Left ventricle myocardium superior (tissue), 1 donor: ENCODE results near the gene CRYL1. TPM values are rescaled to one million over a fixed set of nuclear protein-coding genes. Genes with fewer than 3 reads are reported as not detected.

ENCODE experiments used
- ATAC-seq: fragments of 200-7000 bp; cut with Tn5 transposase; one replicate; pipeline ENCODE4 v1.9.1; 2020; ENCODE audit warnings: mild to moderate bottlenecking, moderate library complexity
- DNase-seq: peaks from one replicate; pipeline ENCODE4 v3.0.0-alpha.2; 2020
- intact Hi-C: fragments of 100-400 bp; cut with micrococcal nuclease; formaldehyde crosslinking; loops from one replicate; pipeline ENCODE4 v1.11.0; 2022
- total RNA-seq: library from RNA; stranded (reverse); fragmentation: NEBNext Ultra II Directional; extraction: Animal tissue kit (Norgen Biotek cat#: 25700); gene quantifications from one replicate; pipeline ENCODE4 v1.2.1, GENCODE V29; 2021
- donor health status: DM: no; HTN: yes; CAD: no; lungs with severe emphysema.

CRYL1 gene
- total RNA-seq, 1 donor from 2014 or later, result 19.5 TPM

DNA sequence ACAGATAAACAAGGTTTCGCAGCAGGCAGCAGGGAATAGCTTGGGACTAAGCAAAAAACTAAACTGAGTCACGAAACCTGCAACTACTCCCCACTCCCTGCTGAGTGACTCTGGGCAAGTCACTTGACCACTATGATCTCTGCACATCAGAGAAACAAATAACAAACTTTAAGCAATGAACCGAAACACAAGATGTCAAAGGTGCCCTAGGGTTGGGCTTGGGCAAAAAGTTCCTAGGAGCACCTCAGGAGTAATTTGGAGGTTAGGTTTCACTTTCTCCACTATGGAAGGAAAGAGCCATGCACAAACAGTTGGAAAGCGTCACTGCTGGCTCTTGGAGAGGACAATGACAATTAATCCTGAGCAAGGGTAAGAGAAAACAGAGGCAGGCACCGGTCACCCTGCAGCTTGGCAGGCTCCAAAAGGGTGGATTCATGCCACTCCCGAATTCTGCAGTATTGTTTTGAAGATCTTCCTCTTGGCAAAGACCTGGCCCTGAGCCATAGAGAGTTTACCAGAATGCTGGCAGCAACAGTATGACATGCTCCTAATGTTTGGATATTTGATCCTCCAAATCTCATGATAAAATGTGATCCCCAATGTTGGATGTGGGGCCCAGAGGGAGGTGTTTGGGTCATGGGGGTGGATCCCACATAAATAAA, 60.3 kb downstream of the CRYL1 start:
- ATAC-seq (peak; percentile 37), DNase-seq (no peak)
- intact Hi-C loops, result no loop called here

- ATAC-seq, result peak; percentile 25
- intact Hi-C loops, result no loop called here
- DNase-seq, result no peak
These were observed 62.7 kb downstream of the CRYL1 start for GRCh38 chr13:20462921-20463320.

DNA sequence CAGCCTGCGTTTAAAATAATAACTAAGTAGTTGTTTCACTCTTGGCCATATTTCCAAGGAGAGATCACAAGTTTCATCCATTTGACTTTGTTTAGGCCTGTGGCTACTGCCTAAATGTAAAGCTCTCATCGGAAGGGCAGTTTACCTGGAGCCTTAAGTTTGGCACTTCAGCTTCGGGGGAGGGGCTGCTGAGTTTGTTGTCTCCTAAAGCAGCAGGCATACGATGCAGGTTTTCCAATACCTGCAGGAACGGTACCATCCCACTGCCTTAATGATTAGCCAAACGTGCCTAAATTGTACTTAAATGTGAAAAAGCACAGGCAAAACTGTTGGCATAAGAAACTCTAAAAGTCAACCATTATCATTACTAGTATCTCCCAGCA, 63.1 kb downstream of the CRYL1 start:
- intact Hi-C loops, result no loop called here
- DNase-seq (no peak), ATAC-seq (peak; percentile 41)

DNA sequence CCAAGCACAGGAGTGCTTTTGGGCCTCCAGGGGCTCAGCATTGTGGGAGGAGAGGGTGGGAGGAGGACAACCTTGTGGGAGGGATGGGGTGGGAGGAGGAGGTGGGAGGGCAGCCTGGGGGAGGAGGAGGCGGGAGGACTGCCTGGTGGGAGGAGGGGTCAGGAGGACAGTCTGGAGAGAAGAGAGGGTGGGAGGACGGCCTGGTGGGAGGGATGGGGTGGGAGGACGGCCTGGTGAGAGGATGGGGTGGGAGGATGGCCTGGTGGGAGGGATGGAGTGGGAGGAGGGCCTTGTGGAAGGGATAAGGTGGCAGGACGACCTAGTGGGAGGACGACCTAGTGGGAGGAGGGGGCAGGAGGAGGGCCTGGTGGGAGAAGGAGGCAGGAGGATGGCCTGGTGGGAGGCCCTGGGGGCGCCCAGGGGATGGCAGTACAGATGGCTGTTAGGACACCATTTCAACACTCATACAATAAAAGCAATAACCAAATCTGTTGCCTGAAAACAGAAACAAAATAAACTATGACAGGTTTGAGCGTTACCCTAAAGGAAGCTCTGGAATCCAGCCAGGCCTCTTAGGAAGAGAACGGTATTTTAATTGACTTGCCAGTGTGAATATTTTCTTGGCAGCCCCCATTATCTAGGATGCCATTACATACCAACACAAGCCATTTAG, 63.7 kb downstream of the CRYL1 start:
- peak; percentile 54 for DNase-seq
- intact Hi-C loops, result no loop called here
- ATAC-seq, result peak; percentile 80

DNA sequence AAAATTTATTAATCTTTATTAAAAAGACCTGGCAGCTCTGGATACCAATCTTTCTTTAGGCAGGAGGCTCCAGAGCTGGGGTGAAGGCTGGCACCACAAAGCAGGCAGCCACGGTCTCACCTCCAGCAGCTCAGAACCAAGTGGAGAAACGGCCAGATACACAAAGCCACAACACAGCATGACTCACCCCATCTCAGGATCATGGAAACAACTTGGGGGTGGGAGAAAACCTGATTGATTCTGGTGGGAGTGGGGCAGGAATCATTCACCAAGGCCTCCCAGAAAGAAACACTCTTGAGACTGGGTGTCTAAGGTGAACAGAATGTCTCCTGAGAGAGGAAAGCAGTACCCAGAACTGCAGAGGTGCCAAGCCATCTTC, 64.2 kb downstream of the CRYL1 start:
- DNase-seq (no peak), ATAC-seq (peak; percentile 7)
- intact Hi-C loops, result no loop called here

- ATAC-seq (no peak), DNase-seq (no peak)
- intact Hi-C loops, result no loop called here
These were observed 64.9 kb downstream of the CRYL1 start for GRCh38 chr13:20460761-20461160.

DNA sequence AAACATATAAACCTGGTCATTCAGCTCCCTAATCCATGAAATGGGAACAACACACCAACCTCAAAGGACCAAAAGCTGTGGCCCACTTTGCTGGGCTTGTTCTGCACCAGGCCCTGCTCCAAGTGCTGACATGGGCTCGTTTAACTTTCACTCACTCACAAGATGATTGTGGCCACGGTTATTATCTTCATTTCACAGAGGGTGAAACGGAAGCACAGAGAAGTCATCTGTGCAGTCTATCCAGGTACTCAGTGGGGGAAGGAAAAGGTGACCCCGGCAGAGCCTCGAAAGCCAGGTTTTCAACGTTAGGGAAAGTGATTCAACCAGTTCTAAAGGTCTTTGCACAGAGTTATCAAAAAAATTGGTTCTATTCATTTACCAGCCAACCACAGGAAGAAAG, 68.0 kb downstream of the CRYL1 start:
- ATAC-seq, result peak; percentile 52
- intact Hi-C loops, result no loop called here

GRCh38 chr13:20456737-20457136, 68.9 kb downstream of the CRYL1 start:
- DNase-seq, result no peak
- ATAC-seq, result peak; percentile 18
- intact Hi-C loops, result no loop called here

More for the DNA sequence above, 68.0 kb downstream of the CRYL1 start:
- no peak for DNase-seq

DNA sequence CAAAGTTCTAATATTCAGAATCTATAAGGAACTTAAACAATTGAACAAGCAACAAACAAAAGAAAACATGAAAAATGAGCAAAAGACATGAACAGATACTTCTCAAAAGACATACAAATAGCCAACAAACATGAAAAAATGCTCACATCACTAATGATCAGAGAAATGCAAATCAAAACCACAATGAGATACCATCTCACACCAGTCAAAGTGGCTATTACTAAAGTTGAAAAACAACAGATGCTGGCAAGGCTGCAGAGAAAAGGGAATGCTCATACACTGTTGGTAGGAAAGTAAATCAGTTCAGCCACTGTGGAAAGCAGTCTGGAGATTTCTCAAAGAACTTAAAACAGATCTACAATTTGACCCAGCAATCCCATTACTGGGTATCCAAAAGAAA, 74.3 kb downstream of the CRYL1 start:
- intact Hi-C loops, result no loop called here
- no peak for DNase-seq
- no peak for ATAC-seq

GRCh38 chr13:20448470-20448869, 77.2 kb downstream of the CRYL1 start:
- no peak for ATAC-seq
- intact Hi-C loops, result no loop called here
- no peak for DNase-seq

DNA sequence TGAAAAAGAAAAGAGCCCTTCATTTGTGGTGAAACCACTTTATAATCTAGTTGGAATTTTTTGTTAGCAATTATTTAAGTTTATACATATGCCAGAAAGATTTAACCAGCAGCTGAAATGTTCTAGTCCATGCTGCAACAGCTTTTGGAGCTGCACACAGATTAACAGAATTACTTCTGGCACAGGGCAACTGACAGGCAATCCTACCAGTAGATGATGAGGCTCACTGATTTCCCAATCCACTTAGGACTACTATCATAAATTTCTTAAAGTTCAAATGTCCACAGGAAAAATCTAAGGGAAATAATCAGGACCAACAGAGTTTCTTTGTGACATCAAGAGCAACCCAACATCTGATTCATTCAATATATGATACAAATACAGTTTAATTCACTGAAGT, 78.8 kb downstream of the CRYL1 start:
- intact Hi-C loops, result no loop called here
- ATAC-seq (peak; percentile 74), DNase-seq (no peak)

DNA sequence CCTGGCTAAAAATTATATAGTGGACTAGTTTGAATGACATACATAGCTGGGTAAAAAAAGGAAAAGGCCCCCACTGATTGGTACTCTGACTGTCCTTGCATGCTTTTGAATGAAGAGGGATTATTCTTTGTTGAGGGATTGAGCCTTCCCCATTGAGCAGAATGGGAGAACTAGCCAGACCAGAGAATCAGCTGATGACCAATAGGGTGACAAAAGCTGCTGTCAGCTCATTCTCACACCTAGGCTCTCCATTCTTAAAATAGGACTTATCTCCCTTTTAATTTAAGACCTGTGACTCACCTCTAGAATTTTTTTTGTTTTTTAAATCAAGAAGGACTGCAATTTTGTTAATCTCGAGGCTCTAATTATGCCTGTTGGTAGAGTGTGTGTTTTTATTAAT, 79.3 kb downstream of the CRYL1 start:
- DNase-seq (no peak), ATAC-seq (peak; percentile 95)
- intact Hi-C loops, result no loop called here

- intact Hi-C loops, result no loop called here
- DNase-seq (no peak), ATAC-seq (no peak)
These were observed 82.8 kb downstream of the CRYL1 start for GRCh38 chr13:20442798-20443381.

DNA sequence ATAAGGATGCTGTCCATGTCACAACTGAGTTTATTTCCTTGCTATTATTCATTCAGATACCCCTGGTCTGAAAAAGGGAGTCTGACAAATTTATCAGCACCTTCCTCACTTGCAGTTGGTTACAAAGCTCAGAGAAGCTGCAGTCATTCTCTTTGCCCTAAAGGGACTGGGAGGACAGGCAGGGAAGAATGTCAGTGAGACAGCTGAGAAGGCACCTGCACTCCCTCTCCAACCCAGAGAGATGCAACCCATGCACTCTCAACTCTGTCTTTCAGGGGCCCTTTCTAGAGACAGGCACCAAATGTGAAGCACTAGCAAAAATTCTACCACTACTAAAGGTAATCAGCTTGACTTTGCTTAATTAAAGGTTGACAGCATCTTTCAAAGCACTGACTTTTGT, 83.3 kb downstream of the CRYL1 start:
- ATAC-seq, result no peak
- intact Hi-C loops, result no loop called here
- no peak for DNase-seq

- no peak for DNase-seq
- ATAC-seq, result no peak
- intact Hi-C loops, result no loop called here
These were observed 83.8 kb downstream of the CRYL1 start for GRCh38 chr13:20441879-20442278.

DNA sequence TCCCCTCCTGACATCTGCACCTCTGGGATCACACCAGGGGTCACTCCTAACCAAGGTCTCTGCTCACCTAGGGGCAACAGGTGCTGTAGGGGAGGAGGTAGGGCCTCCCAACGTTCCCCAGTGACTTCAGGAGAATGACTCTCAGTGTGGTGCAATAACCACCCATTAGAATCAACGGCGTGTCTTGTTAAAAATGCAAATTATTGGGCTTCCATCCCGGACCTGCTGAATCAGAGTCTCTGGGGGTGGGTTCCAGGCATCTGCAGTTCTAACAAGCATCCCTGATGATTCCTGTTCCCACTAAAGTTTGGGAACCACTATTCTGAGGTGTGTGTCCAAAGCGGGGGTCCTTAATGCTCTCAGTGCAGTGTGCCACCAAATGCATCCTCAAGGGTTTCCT, 84.6 kb downstream of the CRYL1 start:
- ATAC-seq, result no peak
- intact Hi-C loops, result no loop called here
- no peak for DNase-seq

DNA sequence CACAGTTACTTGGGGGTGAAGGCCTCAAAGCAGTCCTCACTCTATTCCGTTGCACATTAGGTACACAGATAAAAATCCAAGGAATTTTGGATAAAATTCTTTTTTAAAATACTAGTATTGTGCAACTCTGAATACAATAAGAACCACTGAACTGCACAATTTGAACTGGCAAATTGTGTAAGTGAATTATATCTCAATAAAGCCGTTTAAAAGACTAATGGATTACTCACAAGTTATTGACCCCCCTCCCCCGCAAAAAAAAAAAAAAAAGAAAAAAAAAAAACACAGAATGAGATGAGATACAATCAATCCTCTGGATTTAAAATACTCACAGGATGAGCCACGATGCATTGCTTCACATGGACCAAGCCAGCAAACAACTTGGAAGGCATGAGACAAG, 86.4 kb downstream of the CRYL1 start:
- intact Hi-C loops, result no loop called here
- DNase-seq, result no peak
- no peak for ATAC-seq

DNA sequence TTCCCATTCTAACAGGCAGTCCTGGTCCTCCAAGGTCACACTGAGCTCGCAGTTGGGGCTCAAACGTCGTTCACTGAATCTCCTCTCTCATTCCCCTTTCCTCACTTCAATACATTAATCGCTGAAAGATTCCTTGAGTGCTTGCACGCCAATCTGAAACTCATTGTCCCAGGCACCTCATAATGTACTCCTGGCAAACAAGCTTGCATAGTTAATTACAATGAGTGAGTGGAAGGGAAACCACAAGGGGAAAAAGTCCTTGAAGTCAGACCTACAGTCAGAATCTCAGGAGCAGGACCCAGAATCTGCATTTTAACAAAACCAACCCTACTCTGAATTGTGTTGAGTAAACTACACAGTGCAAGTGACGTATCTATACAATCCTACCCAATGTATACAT, 86.9 kb downstream of the CRYL1 start:
- intact Hi-C loops, result no loop called here

DNA sequence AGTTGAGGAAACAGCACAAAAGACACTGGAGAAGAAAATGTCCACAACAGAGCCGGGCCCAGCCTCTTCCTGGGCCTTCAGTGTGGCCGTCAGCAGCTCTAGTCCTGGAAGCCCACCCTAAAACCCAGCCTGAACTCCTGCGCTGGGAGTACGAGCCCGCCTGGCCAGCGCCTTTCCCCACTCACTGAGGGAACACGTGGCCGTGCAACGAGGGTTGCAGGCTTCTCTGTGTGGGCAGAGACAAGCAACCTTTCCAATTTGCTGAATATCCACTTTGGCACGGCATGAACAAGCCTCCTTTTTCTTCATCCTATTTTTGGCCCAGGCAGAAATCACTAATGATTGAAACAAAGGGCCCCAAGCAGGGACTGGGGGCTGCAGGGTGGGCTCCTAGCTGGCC, 89.2 kb downstream of the CRYL1 start:
- DNase-seq, result no peak
- no peak for ATAC-seq
- intact Hi-C loops, result no loop called here

More for the DNA sequence above, 86.9 kb downstream of the CRYL1 start:
- no peak for DNase-seq
- no peak for ATAC-seq

DNA sequence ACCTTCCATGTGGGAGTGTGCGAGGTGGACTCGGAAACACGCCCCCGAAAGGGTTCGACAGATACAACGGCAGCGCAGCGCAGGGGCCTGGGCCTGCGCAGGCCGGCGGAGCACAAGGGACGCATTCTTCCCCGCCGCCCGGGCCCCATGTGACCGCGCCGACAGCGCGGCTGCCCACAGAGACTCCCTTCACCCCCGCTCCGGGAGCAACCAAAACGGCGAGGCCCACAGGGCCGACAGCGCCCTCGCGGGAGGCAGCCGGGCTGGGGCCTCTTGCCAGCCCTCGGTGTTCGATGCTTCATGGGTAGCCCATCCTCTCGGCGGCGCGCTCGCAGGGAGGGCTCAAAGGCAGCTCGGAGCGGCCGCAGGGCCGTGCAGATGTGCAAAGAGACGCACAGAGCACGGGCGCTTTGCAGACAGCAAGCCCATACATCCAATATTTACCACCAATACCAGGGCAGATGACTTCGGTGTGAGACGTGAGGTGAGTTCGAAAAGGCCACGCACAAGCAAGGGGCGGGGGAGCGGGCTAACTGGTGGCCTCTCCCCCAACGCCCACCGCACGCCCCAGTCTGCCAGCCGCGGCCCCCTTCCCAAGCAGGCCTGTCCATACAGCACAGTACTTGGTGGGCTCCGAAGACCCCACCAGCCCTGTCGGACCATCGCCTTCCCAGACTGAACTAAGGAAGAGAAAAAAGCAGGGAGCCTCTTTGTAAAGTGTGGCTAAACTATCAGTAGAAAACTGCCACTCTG, 89.9 kb downstream of the CRYL1 start:
- no peak for ATAC-seq
- intact Hi-C loops, result no loop called here
- DNase-seq, result no peak
